GM23338 (cell line): ENCODE results near the gene RAB17. TPM values are rescaled to one million over a fixed set of nuclear protein-coding genes. Genes with fewer than 3 reads are reported as not detected.
A peak's percentile ranks its signal among the peaks of the same experiment; 100 is the strongest.

Experiments
- ATAC-seq: fragments of 200-7000 bp; cut with Tn5 transposase; 3 replicates; pipeline ENCODE4 v1.9.1; 2020
- DNase-seq: peaks from one replicate; pipeline ENCODE4 v3.0.0-alpha.2; 2015; ENCODE audit warnings: low spot score
- H2AFZ ChIP-seq: fragments of 200-600 bp; sonication (generic); 2 replicates; pipeline ENCODE4 v1.8.0; 2016; ENCODE audit warnings: antibody characterized with exemption, mild to moderate bottlenecking, moderate library complexity
- H3F3A ChIP-seq: fragments of 200-600 bp; sonication (generic); replicated peaks from 2 replicates; pipeline ENCODE4 v1.8.0; 2017; ENCODE audit warnings: antibody characterized with exemption, mixed run types, low read depth
- H3K27ac ChIP-seq: fragments of 200-600 bp; sonication (generic); 2 replicates; pipeline ENCODE4 v1.6.1; 2016; ENCODE audit warnings: low read depth
- H3K27me3 ChIP-seq: fragments of 200-600 bp; sonication (generic); 2 replicates; pipeline ENCODE4 v1.8.0; 2016; ENCODE audit warnings: mild to moderate bottlenecking, mixed run types, moderate library complexity; ENCODE audit not compliant: insufficient read depth
- H3K36me3 ChIP-seq: fragments of 200-600 bp; sonication (generic); 2 replicates; pipeline ENCODE4 v1.8.0; 2016; ENCODE audit warnings: mild to moderate bottlenecking; ENCODE audit not compliant: insufficient read depth
- H3K4me1 ChIP-seq: fragments of 200-600 bp; sonication (generic); 2 replicates; pipeline ENCODE4 v1.8.0; 2016; ENCODE audit warnings: mild to moderate bottlenecking, moderate library complexity; ENCODE audit not compliant: insufficient read depth
- H3K4me2 ChIP-seq: fragments of 200-600 bp; sonication (generic); 2 replicates; pipeline ENCODE4 v1.7.1; 2017; ENCODE audit warnings: mixed run types
- H3K4me3 ChIP-seq: fragments of 200-600 bp; sonication (generic); 2 replicates; pipeline ENCODE4 v1.6.1; 2016; ENCODE audit warnings: mixed run types
- H3K79me2 ChIP-seq: fragments of 200-600 bp; sonication (generic); replicated peaks from 2 replicates; pipeline ENCODE4 v1.8.0; 2017; ENCODE audit warnings: mild to moderate bottlenecking; ENCODE audit not compliant: insufficient read depth
- H3K9me2 ChIP-seq: fragments of 200-600 bp; sonication (generic); 2 replicates; pipeline ENCODE4 v1.8.0; 2017; ENCODE audit not compliant: insufficient read depth
- H4K20me1 ChIP-seq: fragments of 200-600 bp; sonication (generic); replicated peaks from 2 replicates; pipeline ENCODE4 v1.8.0; 2017; ENCODE audit warnings: mild to moderate bottlenecking; ENCODE audit not compliant: insufficient read depth
- H3K27ac Mint-ChIP-seq: 2 replicates; pipeline ENCODE4 v1.8.0; 2020; ENCODE audit warnings: inconsistent platforms, mild to moderate bottlenecking, moderate library complexity, mixed read lengths
- H3K27me3 Mint-ChIP-seq: 3 replicates; pipeline ENCODE4 v1.8.0; 2022; ENCODE audit warnings: low read depth, mild to moderate bottlenecking, moderate library complexity, mixed read lengths, inconsistent platforms; ENCODE audit not compliant: insufficient read depth, poor library complexity
- H3K36me3 Mint-ChIP-seq: 3 replicates; pipeline ENCODE4 v1.8.0; 2021; ENCODE audit warnings: low read depth, mild to moderate bottlenecking, inconsistent platforms, moderate library complexity, mixed read lengths
- H3K4me1 Mint-ChIP-seq: 3 replicates; pipeline ENCODE4 v1.8.0; 2020; ENCODE audit warnings: mild to moderate bottlenecking, inconsistent platforms, mixed read lengths
- H3K4me3 Mint-ChIP-seq: 3 replicates; pipeline ENCODE4 v1.8.0; 2021; ENCODE audit warnings: moderate library complexity, mild to moderate bottlenecking, inconsistent platforms, mixed read lengths
- H3K9me3 Mint-ChIP-seq: 3 replicates; pipeline ENCODE4 v1.8.0; 2020; ENCODE audit warnings: moderate library complexity, mild to moderate bottlenecking, inconsistent platforms, mixed read lengths
- EZH2 ChIP-seq: fragments of 200-600 bp; sonication (generic); IDR thresholded peaks from one replicate; pipeline ENCODE4 v1.8.0; 2017; ENCODE audit warnings: antibody characterized with exemption, mild to moderate bottlenecking, low read depth; ENCODE audit not compliant: unreplicated experiment
- EZH2phosphoT487 ChIP-seq: fragments of 200-600 bp; sonication (generic); IDR thresholded peaks from one replicate; pipeline ENCODE4 v1.8.1; 2018; ENCODE audit warnings: antibody characterized with exemption; ENCODE audit not compliant: unreplicated experiment
- JUNB ChIP-seq: IDR thresholded peaks from one replicate; pipeline ENCODE4 v1.6.1; 2016; ENCODE audit warnings: antibody characterized with exemption; ENCODE audit not compliant: unreplicated experiment
- NANOG ChIP-seq: IDR thresholded peaks from 2 replicates; pipeline ENCODE4 v1.6.1; 2016; ENCODE audit warnings: antibody characterized with exemption, borderline replicate concordance
- POLR2AphosphoS5 ChIP-seq: IDR thresholded peaks from 2 replicates; pipeline ENCODE4 v1.6.1; 2016; ENCODE audit warnings: antibody characterized with exemption, low read depth
- REST ChIP-seq: IDR thresholded peaks from one replicate; pipeline ENCODE4 v1.6.1; 2018; ENCODE audit warnings: antibody characterized with exemption; ENCODE audit not compliant: unreplicated experiment
- STAT1 ChIP-seq: IDR thresholded peaks from one replicate; pipeline ENCODE4 v1.6.1; 2016; ENCODE audit warnings: antibody characterized with exemption; ENCODE audit not compliant: unreplicated experiment
- ZNF114 ChIP-seq: fragments of 250-450 bp; sonication (Bioruptor Pico); IDR thresholded peaks from 2 replicates; pipeline ENCODE4 v1.5.0; 2020; ENCODE audit warnings: mild to moderate bottlenecking, moderate library complexity
- ZNF331 ChIP-seq: fragments of 250-450 bp; sonication (Bioruptor Pico); IDR thresholded peaks from 2 replicates; pipeline ENCODE4 v1.5.0; 2020; ENCODE audit warnings: low read depth, mild to moderate bottlenecking, moderate library complexity
- polyA plus RNA-seq: library from polyadenylated mRNA; unstranded; fragments of >200 nt; fragmentation: Nextera tagmentation; extraction: Ambion mirVana; gene quantifications from 2 replicates; pipeline ENCODE4 v1.2.1, GENCODE V29; 2016
- total RNA-seq: library from RNA; depleted of rRNA; stranded (reverse); fragments of >200 nt; shearing (Covaris generic); gene quantifications from 2 replicates; pipeline ENCODE4 v1.2.3, GENCODE V29; 2014
- TF ChIP-seq, protein P1 (sequence below): fragments of 250-450 bp; sonication (Bioruptor Pico); IDR thresholded peaks from 2 replicates; pipeline ENCODE4 v1.5.0; 2020; ENCODE audit warnings: mild to moderate bottlenecking, moderate library complexity
- TF ChIP-seq, protein P2 (sequence below), 2 experiments: fragments of 200-600 bp in 1 of 2; sonication (generic) in 1 of 2; conservative IDR thresholded peaks; 2 replicates each; pipeline versions ENCODE4 v1.5.1 to v1.6.1; 2016 to 2017; ENCODE audit warnings: antibody characterized with exemption in 2 of 2, low read depth in 2 of 2, mild to moderate bottlenecking in 2 of 2, moderate library complexity in 1 of 2
- TF ChIP-seq, protein P3 (sequence below): IDR thresholded peaks from 2 replicates; pipeline ENCODE4 v1.6.1; 2016; ENCODE audit warnings: antibody characterized with exemption

RAB17 gene
- total and polyA plus RNA-seq, 2 experiments from 2014 or later, result 22.4 to 26.9 TPM

DNA sequence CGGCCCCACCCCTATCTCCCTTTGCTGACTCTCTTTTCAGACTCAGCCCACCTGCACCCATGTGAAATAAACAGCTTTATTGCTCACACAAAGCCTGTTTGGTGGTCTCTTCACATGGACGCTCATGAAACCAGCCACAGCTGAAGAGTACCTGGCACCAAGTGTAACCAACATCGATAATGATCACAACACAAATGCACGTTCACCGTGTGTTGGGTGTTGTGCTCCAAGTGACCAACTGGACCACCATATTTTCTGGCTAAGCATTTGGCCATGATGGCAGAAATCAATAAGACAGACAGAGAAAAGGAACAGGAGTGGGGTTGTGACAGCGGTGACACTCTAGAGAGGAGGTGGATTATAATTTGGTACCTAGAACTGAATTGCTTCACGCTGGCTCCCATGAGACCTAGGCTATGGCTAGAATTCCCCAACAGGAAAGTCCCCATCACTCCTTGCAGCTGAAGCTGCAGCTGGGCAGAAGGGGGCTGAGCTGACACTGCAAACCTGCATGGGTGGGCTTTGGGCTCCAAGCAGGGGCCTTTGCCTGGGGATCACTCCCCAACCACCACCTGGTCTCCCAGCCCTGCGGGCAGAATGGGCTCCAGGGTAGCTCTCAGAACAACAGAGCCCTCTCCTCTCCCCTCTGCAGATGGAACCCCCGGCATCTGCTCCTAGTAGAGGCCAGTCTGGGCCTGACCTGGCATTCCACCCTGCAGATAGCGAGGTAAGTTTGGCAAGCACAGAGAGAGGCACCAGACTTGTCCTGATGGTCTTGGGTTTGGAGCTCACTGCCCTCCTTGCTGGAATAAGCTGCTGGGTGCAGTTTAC is 22.2 kb upstream of the RAB17 start:
- no peak overlapping the region for H3K4me3 ChIP-seq
- H3K4me1 ChIP-seq, result peaks cover 35% of the 10 kb centered on the region
- H2AFZ ChIP-seq, result 0 out of 2 replicates have a peak overlapping the region, but pooled peaks have one; percentile 25
- ATAC-seq (no peak), DNase-seq (no peak)
- peaks cover 14% of the 10 kb centered on the region for H3K36me3 Mint-ChIP-seq
- H3K9me3 Mint-ChIP-seq, result peaks cover 13% of the 10 kb centered on the region
- no peak overlapping the region for H3K4me3 Mint-ChIP-seq
- no peaks in the 10 kb centered on the region for H3K36me3 ChIP-seq
- H3K27me3 Mint-ChIP-seq, result peaks cover 32% of the 10 kb centered on the region
- TF ChIP-seq ZNF331 (CRISPR knock-in tag) (no peak), REST (no peak), EZH2phosphoT487 (no peak), POLR2AphosphoS5 (no peak), ZNF114 (CRISPR knock-in tag) (no peak), NANOG (no peak), STAT1 (no peak), EZH2 (no peak), JUNB (no peak)
- TF ChIP-seq, protein P1, sequence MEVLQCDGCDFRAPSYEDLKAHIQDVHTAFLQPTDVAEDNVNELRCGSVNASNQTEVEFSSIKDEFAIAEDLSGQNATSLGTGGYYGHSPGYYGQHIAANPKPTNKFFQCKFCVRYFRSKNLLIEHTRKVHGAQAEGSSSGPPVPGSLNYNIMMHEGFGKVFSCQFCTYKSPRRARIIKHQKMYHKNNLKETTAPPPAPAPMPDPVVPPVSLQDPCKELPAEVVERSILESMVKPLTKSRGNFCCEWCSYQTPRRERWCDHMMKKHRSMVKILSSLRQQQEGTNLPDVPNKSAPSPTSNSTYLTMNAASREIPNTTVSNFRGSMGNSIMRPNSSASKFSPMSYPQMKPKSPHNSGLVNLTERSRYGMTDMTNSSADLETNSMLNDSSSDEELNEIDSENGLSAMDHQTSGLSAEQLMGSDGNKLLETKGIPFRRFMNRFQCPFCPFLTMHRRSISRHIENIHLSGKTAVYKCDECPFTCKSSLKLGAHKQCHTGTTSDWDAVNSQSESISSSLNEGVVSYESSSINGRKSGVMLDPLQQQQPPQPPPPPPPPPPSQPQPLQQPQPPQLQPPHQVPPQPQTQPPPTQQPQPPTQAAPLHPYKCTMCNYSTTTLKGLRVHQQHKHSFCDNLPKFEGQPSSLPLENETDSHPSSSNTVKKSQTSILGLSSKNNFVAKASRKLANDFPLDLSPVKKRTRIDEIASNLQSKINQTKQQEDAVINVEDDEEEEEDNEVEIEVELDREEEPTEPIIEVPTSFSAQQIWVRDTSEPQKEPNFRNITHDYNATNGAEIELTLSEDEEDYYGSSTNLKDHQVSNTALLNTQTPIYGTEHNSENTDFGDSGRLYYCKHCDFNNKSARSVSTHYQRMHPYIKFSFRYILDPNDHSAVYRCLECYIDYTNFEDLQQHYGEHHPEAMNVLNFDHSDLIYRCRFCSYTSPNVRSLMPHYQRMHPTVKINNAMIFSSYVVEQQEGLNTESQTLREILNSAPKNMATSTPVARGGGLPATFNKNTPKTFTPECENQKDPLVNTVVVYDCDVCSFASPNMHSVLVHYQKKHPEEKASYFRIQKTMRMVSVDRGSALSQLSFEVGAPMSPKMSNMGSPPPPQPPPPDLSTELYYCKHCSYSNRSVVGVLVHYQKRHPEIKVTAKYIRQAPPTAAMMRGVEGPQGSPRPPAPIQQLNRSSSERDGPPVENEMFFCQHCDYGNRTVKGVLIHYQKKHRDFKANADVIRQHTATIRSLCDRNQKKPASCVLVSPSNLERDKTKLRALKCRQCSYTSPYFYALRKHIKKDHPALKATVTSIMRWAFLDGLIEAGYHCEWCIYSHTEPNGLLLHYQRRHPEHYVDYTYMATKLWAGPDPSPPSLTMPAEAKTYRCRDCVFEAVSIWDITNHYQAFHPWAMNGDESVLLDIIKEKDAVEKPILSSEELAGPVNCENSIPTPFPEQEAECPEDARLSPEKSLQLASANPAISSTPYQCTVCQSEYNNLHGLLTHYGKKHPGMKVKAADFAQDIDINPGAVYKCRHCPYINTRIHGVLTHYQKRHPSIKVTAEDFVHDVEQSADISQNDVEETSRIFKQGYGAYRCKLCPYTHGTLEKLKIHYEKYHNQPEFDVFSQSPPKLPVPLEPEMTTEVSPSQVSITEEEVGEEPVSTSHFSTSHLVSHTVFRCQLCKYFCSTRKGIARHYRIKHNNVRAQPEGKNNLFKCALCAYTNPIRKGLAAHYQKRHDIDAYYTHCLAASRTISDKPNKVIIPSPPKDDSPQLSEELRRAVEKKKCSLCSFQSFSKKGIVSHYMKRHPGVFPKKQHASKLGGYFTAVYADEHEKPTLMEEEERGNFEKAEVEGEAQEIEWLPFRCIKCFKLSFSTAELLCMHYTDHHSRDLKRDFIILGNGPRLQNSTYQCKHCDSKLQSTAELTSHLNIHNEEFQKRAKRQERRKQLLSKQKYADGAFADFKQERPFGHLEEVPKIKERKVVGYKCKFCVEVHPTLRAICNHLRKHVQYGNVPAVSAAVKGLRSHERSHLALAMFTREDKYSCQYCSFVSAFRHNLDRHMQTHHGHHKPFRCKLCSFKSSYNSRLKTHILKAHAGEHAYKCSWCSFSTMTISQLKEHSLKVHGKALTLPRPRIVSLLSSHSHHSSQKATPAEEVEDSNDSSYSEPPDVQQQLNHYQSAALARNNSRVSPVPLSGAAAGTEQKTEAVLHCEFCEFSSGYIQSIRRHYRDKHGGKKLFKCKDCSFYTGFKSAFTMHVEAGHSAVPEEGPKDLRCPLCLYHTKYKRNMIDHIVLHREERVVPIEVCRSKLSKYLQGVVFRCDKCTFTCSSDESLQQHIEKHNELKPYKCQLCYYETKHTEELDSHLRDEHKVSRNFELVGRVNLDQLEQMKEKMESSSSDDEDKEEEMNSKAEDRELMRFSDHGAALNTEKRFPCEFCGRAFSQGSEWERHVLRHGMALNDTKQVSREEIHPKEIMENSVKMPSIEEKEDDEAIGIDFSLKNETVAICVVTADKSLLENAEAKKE (CRISPR knock-in tag), result no peak
- TF ChIP-seq, protein P2, sequence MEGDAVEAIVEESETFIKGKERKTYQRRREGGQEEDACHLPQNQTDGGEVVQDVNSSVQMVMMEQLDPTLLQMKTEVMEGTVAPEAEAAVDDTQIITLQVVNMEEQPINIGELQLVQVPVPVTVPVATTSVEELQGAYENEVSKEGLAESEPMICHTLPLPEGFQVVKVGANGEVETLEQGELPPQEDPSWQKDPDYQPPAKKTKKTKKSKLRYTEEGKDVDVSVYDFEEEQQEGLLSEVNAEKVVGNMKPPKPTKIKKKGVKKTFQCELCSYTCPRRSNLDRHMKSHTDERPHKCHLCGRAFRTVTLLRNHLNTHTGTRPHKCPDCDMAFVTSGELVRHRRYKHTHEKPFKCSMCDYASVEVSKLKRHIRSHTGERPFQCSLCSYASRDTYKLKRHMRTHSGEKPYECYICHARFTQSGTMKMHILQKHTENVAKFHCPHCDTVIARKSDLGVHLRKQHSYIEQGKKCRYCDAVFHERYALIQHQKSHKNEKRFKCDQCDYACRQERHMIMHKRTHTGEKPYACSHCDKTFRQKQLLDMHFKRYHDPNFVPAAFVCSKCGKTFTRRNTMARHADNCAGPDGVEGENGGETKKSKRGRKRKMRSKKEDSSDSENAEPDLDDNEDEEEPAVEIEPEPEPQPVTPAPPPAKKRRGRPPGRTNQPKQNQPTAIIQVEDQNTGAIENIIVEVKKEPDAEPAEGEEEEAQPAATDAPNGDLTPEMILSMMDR (conservative IDR thresholded peaks at IDR 0.05; ENCODE audit: low read depth in 2 of 2), result no peak
- TF ChIP-seq, protein P3, sequence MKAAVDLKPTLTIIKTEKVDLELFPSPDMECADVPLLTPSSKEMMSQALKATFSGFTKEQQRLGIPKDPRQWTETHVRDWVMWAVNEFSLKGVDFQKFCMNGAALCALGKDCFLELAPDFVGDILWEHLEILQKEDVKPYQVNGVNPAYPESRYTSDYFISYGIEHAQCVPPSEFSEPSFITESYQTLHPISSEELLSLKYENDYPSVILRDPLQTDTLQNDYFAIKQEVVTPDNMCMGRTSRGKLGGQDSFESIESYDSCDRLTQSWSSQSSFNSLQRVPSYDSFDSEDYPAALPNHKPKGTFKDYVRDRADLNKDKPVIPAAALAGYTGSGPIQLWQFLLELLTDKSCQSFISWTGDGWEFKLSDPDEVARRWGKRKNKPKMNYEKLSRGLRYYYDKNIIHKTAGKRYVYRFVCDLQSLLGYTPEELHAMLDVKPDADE, result no peak
- H3K27me3 ChIP-seq, result no peaks in the 10 kb centered on the region
- no peaks in the 10 kb centered on the region for H4K20me1 ChIP-seq
- peaks cover 8% of the 10 kb centered on the region; the same call in 1 of the 2 replicates for H3K9me2 ChIP-seq
- peaks cover 46% of the 10 kb centered on the region for H3K4me1 Mint-ChIP-seq
- 0 out of 2 replicates have a peak overlapping the region, but pooled peaks have one; percentile 7 for H3K4me2 ChIP-seq
- H3K27ac Mint-ChIP-seq, result peak overlapping the region; percentile 59; the same call in 1 of the 2 replicates
- H3K79me2 ChIP-seq, result no peaks in the 10 kb centered on the region
- H3F3A ChIP-seq, result peaks cover 8% of the 10 kb centered on the region; the same call in 1 of the 2 replicates
- H3K27ac ChIP-seq, result peak overlapping the region; percentile 91
